ENCODE measurements around the gene PCBD1. TPM values are rescaled to one million over a fixed set of nuclear protein-coding genes. Genes with fewer than 3 reads are reported as not detected.
"Not testable (repeated sequence)": the region's sequence is repeated elsewhere in the genome, so short reads cannot be mapped to it uniquely, and the experiment has no call there.

Gene PCBD1
- total RNA-seq, 2 donors from 2014 or later: 8.1 TPM

- H3K4me1 Mint-ChIP-seq: peaks cover 5% of the 10 kb centered on the region
Measured at GRCh38 chr10:70926226-70927000, 38.0 kb upstream of the PCBD1 start.

GRCh38 chr10:70925377-70926225, 37.2 kb upstream of the PCBD1 start:
- peaks cover 30% of the 10 kb centered on the region for H3K27me3 Mint-ChIP-seq
- ATAC-seq (peak; percentile 72), DNase-seq (peak; percentile 22 to 56 (median 23))
- H3K27ac Mint-ChIP-seq: no peak overlapping the region
- H3K4me3 Mint-ChIP-seq: peak overlapping the region; percentile 49
- H3K36me3 Mint-ChIP-seq (ENCODE audit: low read depth): no peaks in the 10 kb centered on the region
- peaks cover 5% of the 10 kb centered on the region for H3K4me1 Mint-ChIP-seq
- no peaks in the 10 kb centered on the region for H3K9me3 ChIP-seq (ENCODE audit: control insufficient read depth, low read length, poor library complexity, severe bottlenecking)

More at GRCh38 chr10:70926226-70927000, 38.0 kb upstream of the PCBD1 start:
- ATAC-seq (no peak), DNase-seq (no peak)
- H3K9me3 ChIP-seq (ENCODE audit: control insufficient read depth, low read length, poor library complexity, severe bottlenecking): no peaks in the 10 kb centered on the region
- H3K4me3 Mint-ChIP-seq: no peak overlapping the region
- no peak overlapping the region for H3K27ac Mint-ChIP-seq
- H3K27me3 Mint-ChIP-seq: peaks cover 30% of the 10 kb centered on the region
- H3K36me3 Mint-ChIP-seq (ENCODE audit: low read depth): no peaks in the 10 kb centered on the region

GRCh38 chr10:70923696-70924095, 35.3 kb upstream of the PCBD1 start:
- Mint-ChIP-seq H3K4me1 (peaks cover 5% of the 10 kb centered on the region), H3K27ac (no peak overlapping the region), H3K36me3 (ENCODE audit: low read depth) (no peaks in the 10 kb centered on the region), H3K4me3 (no peak overlapping the region), H3K27me3 (peaks cover 31% of the 10 kb centered on the region)
- DNase-seq (no peak), ATAC-seq (no peak)
- H3K9me3 ChIP-seq (ENCODE audit: control insufficient read depth, low read length, poor library complexity, severe bottlenecking): no peaks in the 10 kb centered on the region

GRCh38 chr10:70921285-70921684, 32.9 kb upstream of the PCBD1 start:
- ATAC-seq: no peak

GRCh38 chr10:70920519-70920918, 32.2 kb upstream of the PCBD1 start:
- H3K4me3 Mint-ChIP-seq: no peak overlapping the region
- no peak overlapping the region for H3K27ac Mint-ChIP-seq
- no peaks in the 10 kb centered on the region for H3K9me3 ChIP-seq (ENCODE audit: control insufficient read depth, low read length, poor library complexity, severe bottlenecking)
- peaks cover 43% of the 10 kb centered on the region for H3K27me3 Mint-ChIP-seq
- DNase-seq (no peak), ATAC-seq (no peak)
- peaks cover 4% of the 10 kb centered on the region for H3K4me1 Mint-ChIP-seq
- no peaks in the 10 kb centered on the region for H3K36me3 Mint-ChIP-seq (ENCODE audit: low read depth)

More at GRCh38 chr10:70921285-70921684, 32.9 kb upstream of the PCBD1 start:
- Mint-ChIP-seq H3K4me1 (peaks cover 4% of the 10 kb centered on the region), H3K36me3 (ENCODE audit: low read depth) (no peaks in the 10 kb centered on the region), H3K27ac (no peak overlapping the region), H3K4me3 (peak overlapping the region; percentile 1), H3K27me3 (peaks cover 35% of the 10 kb centered on the region)
- DNase-seq: no peak
- H3K9me3 ChIP-seq (ENCODE audit: control insufficient read depth, low read length, poor library complexity, severe bottlenecking): no peaks in the 10 kb centered on the region

GRCh38 chr10:70919906-70920305, 31.5 kb upstream of the PCBD1 start:
- not testable (repeated sequence) for ATAC-seq; DNase-seq; H3K4me1 Mint-ChIP-seq; H3K36me3 Mint-ChIP-seq (ENCODE audit: low read depth); H3K4me3 Mint-ChIP-seq; H3K9me3 ChIP-seq (ENCODE audit: control insufficient read depth, low read length, poor library complexity, severe bottlenecking); H3K27ac Mint-ChIP-seq
- H3K27me3 Mint-ChIP-seq: peaks cover 40% of the 10 kb centered on the region

GRCh38 chr10:70918851-70919530, 30.6 kb upstream of the PCBD1 start:
- no peak for DNase-seq
- H3K27ac Mint-ChIP-seq: no peak overlapping the region
- no peak for ATAC-seq
- H3K4me1 Mint-ChIP-seq: no peaks in the 10 kb centered on the region
- no peaks in the 10 kb centered on the region for H3K36me3 Mint-ChIP-seq (ENCODE audit: low read depth)
- no peaks in the 10 kb centered on the region for H3K9me3 ChIP-seq (ENCODE audit: control insufficient read depth, low read length, poor library complexity, severe bottlenecking)
- H3K4me3 Mint-ChIP-seq: no peak overlapping the region
- H3K27me3 Mint-ChIP-seq: peaks cover 43% of the 10 kb centered on the region

GRCh38 chr10:70917635-70918034, 29.3 kb upstream of the PCBD1 start:
- ATAC-seq: no peak
- no peaks in the 10 kb centered on the region for H3K9me3 ChIP-seq (ENCODE audit: control insufficient read depth, low read length, poor library complexity, severe bottlenecking)
- no peaks in the 10 kb centered on the region for H3K4me1 Mint-ChIP-seq
- H3K36me3 Mint-ChIP-seq (ENCODE audit: low read depth): no peaks in the 10 kb centered on the region
- H3K4me3 Mint-ChIP-seq: no peak overlapping the region
- peaks cover 43% of the 10 kb centered on the region for H3K27me3 Mint-ChIP-seq
- no peak overlapping the region for H3K27ac Mint-ChIP-seq
- no peak for DNase-seq

GRCh38 chr10:70917226-70917625, 28.9 kb upstream of the PCBD1 start:
- Mint-ChIP-seq H3K27ac (no peak overlapping the region), H3K36me3 (ENCODE audit: low read depth) (no peaks in the 10 kb centered on the region), H3K27me3 (peaks cover 41% of the 10 kb centered on the region), H3K4me3 (no peak overlapping the region), H3K4me1 (no peaks in the 10 kb centered on the region)
- no peaks in the 10 kb centered on the region for H3K9me3 ChIP-seq (ENCODE audit: control insufficient read depth, low read length, poor library complexity, severe bottlenecking)
- no peak for ATAC-seq
- no peak for DNase-seq

- Mint-ChIP-seq H3K27me3 (peaks cover 34% of the 10 kb centered on the region), H3K36me3 (ENCODE audit: low read depth) (no peaks in the 10 kb centered on the region), H3K27ac (no peak overlapping the region), H3K4me3 (no peak overlapping the region), H3K4me1 (no peaks in the 10 kb centered on the region)
- ATAC-seq (no peak), DNase-seq (no peak)
- no peaks in the 10 kb centered on the region for H3K9me3 ChIP-seq (ENCODE audit: control insufficient read depth, low read length, poor library complexity, severe bottlenecking)
Measured at GRCh38 chr10:70916241-70916640, 27.9 kb upstream of the PCBD1 start.

- H3K4me3 Mint-ChIP-seq: no peak overlapping the region
- no peaks in the 10 kb centered on the region for H3K36me3 Mint-ChIP-seq (ENCODE audit: low read depth)
- peaks cover 34% of the 10 kb centered on the region for H3K27me3 Mint-ChIP-seq
- DNase-seq (no peak), ATAC-seq (no peak)
- H3K9me3 ChIP-seq (ENCODE audit: control insufficient read depth, low read length, poor library complexity, severe bottlenecking): no peaks in the 10 kb centered on the region
- H3K4me1 Mint-ChIP-seq: no peaks in the 10 kb centered on the region
- H3K27ac Mint-ChIP-seq: no peak overlapping the region
Measured at GRCh38 chr10:70915806-70916205, 27.4 kb upstream of the PCBD1 start.

GRCh38 chr10:70915206-70915605, 26.8 kb upstream of the PCBD1 start:
- no peak overlapping the region for H3K27ac Mint-ChIP-seq
- ATAC-seq (no peak), DNase-seq (peak in 1 of 3 donors; percentile 3)
- peaks cover 34% of the 10 kb centered on the region for H3K27me3 Mint-ChIP-seq
- no peaks in the 10 kb centered on the region for H3K4me1 Mint-ChIP-seq
- H3K9me3 ChIP-seq (ENCODE audit: control insufficient read depth, low read length, poor library complexity, severe bottlenecking): no peaks in the 10 kb centered on the region
- no peaks in the 10 kb centered on the region for H3K36me3 Mint-ChIP-seq (ENCODE audit: low read depth)
- H3K4me3 Mint-ChIP-seq: no peak overlapping the region

- H3K4me1 Mint-ChIP-seq: no peaks in the 10 kb centered on the region
- no peaks in the 10 kb centered on the region for H3K36me3 Mint-ChIP-seq (ENCODE audit: low read depth)
- DNase-seq (peak in 1 of 3 donors; percentile 0), ATAC-seq (no peak)
- H3K27ac Mint-ChIP-seq: no peak overlapping the region
- peaks cover 32% of the 10 kb centered on the region for H3K27me3 Mint-ChIP-seq
- H3K4me3 Mint-ChIP-seq: no peak overlapping the region
- H3K9me3 ChIP-seq (ENCODE audit: control insufficient read depth, low read length, poor library complexity, severe bottlenecking): no peaks in the 10 kb centered on the region
Measured at GRCh38 chr10:70914316-70914864, 26.0 kb upstream of the PCBD1 start.
